K562 (cell line): Measurements from ENCODE around the gene NFATC3. TPM values are rescaled to one million over a fixed set of nuclear protein-coding genes. Genes with fewer than 3 reads are reported as not detected.

Experiments used
- ATAC-seq: fragments of 200-7000 bp; cut with Tn5 transposase; 3 replicates; pipeline ENCODE4 v1.9.1; 2020; ENCODE audit warnings: moderate library complexity
- BruUV-seq: library from RNA; stranded (reverse); fragments of 400-500 nt; replicated peaks from 2 replicates; lab custom pipeline; 2021; lab: Mats Ljungman, UMichigan
- CTCF ChIA-PET: fragments of 300-600 bp; formaldehyde crosslinking; extraction: SDS; loops from one replicate; lab custom pipeline; 2021; ENCODE audit warnings: low intra/inter-chr PET ratio; lab: Yijun Ruan, JAX
- POLR2A ChIA-PET: fragments of 300-600, 350-650 bp; sonication (Branson Sonifier 250); formaldehyde crosslinking; extraction: SDS; loops from one replicate; lab custom pipeline; 2021; ENCODE audit warnings: antibody characterized with exemption, inconsistent platforms; lab: Yijun Ruan, JAX
- DNase-seq, 4 experiments: peaks; one replicate each; pipeline versions ENCODE4 v3.0.0 to v3.0.0-alpha.2; 2011 to 2018; ENCODE audit warnings: low spot score in 3 of 4, mixed read lengths in 3 of 4; ENCODE audit errors: extremely low read depth in 1 of 4
- FAIRE-seq: peaks from 2 replicates; lab custom pipeline; 2011; peaks lifted over from hg19 to GRCh38; lab: Jason Lieb, UNC
- H2AFZ ChIP-seq: 2 replicates; pipeline ENCODE4 v1.6.0; 2011; ENCODE audit warnings: low read depth, low read length, control low read depth, inconsistent platforms
- H3K27ac ChIP-seq: fragments of 200-600 bp; 3 replicates; pipeline ENCODE4 v1.8.0; 2011; ENCODE audit warnings: low read depth, mild to moderate bottlenecking, control low read depth, inconsistent platforms, low read length, moderate library complexity, mixed read lengths; ENCODE audit errors: extremely low read depth
- H3K27me3 ChIP-seq, 2 experiments: fragments of 300-600 bp in 1 of 2; 2 replicates in 1 of 2; 3 replicates in 1 of 2; pipeline versions ENCODE4 v1.6.0 to v1.8.0; 2011; ENCODE audit warnings: inconsistent platforms in 2 of 2, low read length in 2 of 2, mild to moderate bottlenecking in 1 of 2, mixed read lengths in 1 of 2, moderate library complexity in 1 of 2; ENCODE audit not compliant: control insufficient read depth in 2 of 2, insufficient read depth in 2 of 2
- H3K36me3 ChIP-seq: fragments of 300-600 bp; 3 replicates; pipeline ENCODE4 v1.8.0; 2011; ENCODE audit warnings: mild to moderate bottlenecking, low read length, inconsistent platforms; ENCODE audit not compliant: control insufficient read depth, insufficient read depth
- H3K4me1 ChIP-seq, 2 experiments: fragments of 200-600 bp in 1 of 2; replicated peaks in 1 of 2; 2 replicates in 1 of 2; 3 replicates in 1 of 2; pipeline versions ENCODE4 v1.5.1 to v1.8.0; 2011; ENCODE audit warnings: inconsistent platforms in 2 of 2, low read length in 2 of 2, mild to moderate bottlenecking in 1 of 2, mixed read lengths in 1 of 2, moderate library complexity in 1 of 2; ENCODE audit not compliant: control insufficient read depth in 2 of 2, insufficient read depth in 2 of 2
- H3K4me2 ChIP-seq: 2 replicates; pipeline ENCODE4 v1.6.1; 2011; ENCODE audit warnings: low read length, control low read depth, inconsistent platforms, mixed read lengths; ENCODE audit not compliant: insufficient read depth
- H3K4me3 ChIP-seq: fragments of 200-600 bp; sonication (generic), shearing (Covaris generic); 2 replicates; pipeline ENCODE4 v1.5.1; 2016; ENCODE audit warnings: control low read depth, inconsistent platforms
- H3K79me2 ChIP-seq: fragments of 200-600 bp; 3 replicates; pipeline ENCODE4 v1.8.0; 2011; ENCODE audit warnings: low read length, inconsistent platforms; ENCODE audit not compliant: control insufficient read depth, insufficient read depth
- H3K9ac ChIP-seq, 2 experiments: 2 replicates each; pipeline versions ENCODE4 v1.6.0 to v1.6.1; 2011; ENCODE audit warnings: low read depth in 2 of 2, low read length in 2 of 2, control low read depth in 1 of 2, inconsistent platforms in 1 of 2, mild to moderate bottlenecking in 1 of 2, mixed read lengths in 1 of 2; ENCODE audit not compliant: insufficient read depth in 1 of 2
- H3K9me1 ChIP-seq: one replicate; pipeline ENCODE4 v1.6.0; 2011; ENCODE audit warnings: inconsistent platforms, mild to moderate bottlenecking, low read length, moderate library complexity; ENCODE audit not compliant: control insufficient read depth, insufficient read depth
- H3K9me3 ChIP-seq: replicated peaks from 2 replicates; pipeline ENCODE4 v1.5.1; 2011; ENCODE audit warnings: low read depth, low read length, inconsistent platforms; ENCODE audit not compliant: control insufficient read depth, insufficient read depth
- H4K20me1 ChIP-seq: replicated peaks from 2 replicates; pipeline ENCODE4 v1.6.1; 2011; ENCODE audit warnings: low read length, inconsistent platforms, mixed read lengths; ENCODE audit not compliant: control insufficient read depth, insufficient read depth
- BDP1 ChIP-seq: IDR thresholded peaks from 3 replicates; pipeline ENCODE4 v1.6.1; 2011; ENCODE audit not compliant: insufficient read length, insufficient read depth
- CBX2 ChIP-seq: fragments of 200-600 bp; sonication (generic); IDR thresholded peaks from one replicate; pipeline ENCODE4 v1.6.1; 2012; ENCODE audit warnings: mild to moderate bottlenecking, low read length, inconsistent platforms; ENCODE audit not compliant: insufficient read depth, poor library complexity, severe bottlenecking
- CREBBP ChIP-seq: IDR thresholded peaks from one replicate; pipeline ENCODE4 v1.6.1; 2012; ENCODE audit warnings: low read depth, mild to moderate bottlenecking, control low read depth, inconsistent platforms, low read length
- HDAC2 ChIP-seq: fragments of 450-650 bp; IDR thresholded peaks from 2 replicates; pipeline ENCODE4 v1.6.1; 2016; ENCODE audit warnings: mild to moderate bottlenecking
- HDGF ChIP-seq: fragments of 450-650 bp; IDR thresholded peaks from 2 replicates; pipeline ENCODE4 v1.6.1; 2016
- NFRKB ChIP-seq: fragments of 450-650 bp; IDR thresholded peaks from 2 replicates; pipeline ENCODE4 v1.6.1; 2016; ENCODE audit warnings: low read depth
- NR2C1 ChIP-seq, 2 experiments: fragments of 450-650 bp; IDR thresholded peaks; 2 replicates each; pipeline ENCODE4 v1.6.1; 2017; ENCODE audit warnings: mild to moderate bottlenecking in 2 of 2, antibody characterized with exemption in 1 of 2, inconsistent platforms in 1 of 2, missing compliant biosample characterization in 1 of 2, missing genetic modification characterization in 1 of 2
- POLR2B ChIP-seq: fragments of 450-650 bp; IDR thresholded peaks from 2 replicates; pipeline ENCODE4 v1.6.1; 2018; ENCODE audit warnings: low read depth; ENCODE audit not compliant: partially characterized antibody
- SUPT5H ChIP-seq: fragments of 450-650 bp; IDR thresholded peaks from 2 replicates; pipeline ENCODE4 v1.6.1; 2016
- TAF15 ChIP-seq: fragments of 200-400 bp; formaldehyde crosslinking; IDR thresholded peaks from 2 replicates; pipeline ENCODE4 v1.6.1; 2017; ENCODE audit warnings: mild to moderate bottlenecking, low read depth, low read length, moderate library complexity
- TAF7 ChIP-seq: fragments of 450-650 bp; IDR thresholded peaks from 2 replicates; pipeline ENCODE4 v1.6.1; 2016; ENCODE audit warnings: missing genetic modification characterization, missing compliant biosample characterization
- USF1 ChIP-seq: sonication (generic); formaldehyde crosslinking; IDR thresholded peaks from 2 replicates; pipeline ENCODE4 v1.9.0; 2022; ENCODE audit warnings: mild to moderate bottlenecking, missing genetic modification reagents
- ZKSCAN1 ChIP-seq: fragments of 150-350 bp; IDR thresholded peaks from 2 replicates; pipeline ENCODE4 v1.6.1; 2016; ENCODE audit warnings: low read depth, low read length
- ZNF395 ChIP-seq: fragments of 200-800 bp; sonication (Bioruptor generic); IDR thresholded peaks from 2 replicates; pipeline ENCODE4 v1.6.1; 2017; ENCODE audit warnings: missing genetic modification characterization, missing compliant biosample characterization
- ZNF639 ChIP-seq, 2 experiments: fragments of 200-800 bp in 1 of 2; sonication (Bioruptor generic) in 1 of 2; sonication (generic) in 1 of 2; formaldehyde crosslinking in 1 of 2; IDR thresholded peaks in 1 of 2; conservative IDR thresholded peaks in 1 of 2; 2 replicates each; pipeline versions ENCODE4 v1.5.0 to v1.6.1; 2016 to 2020; ENCODE audit warnings: missing compliant biosample characterization in 1 of 2, missing genetic modification characterization in 1 of 2, missing genetic modification reagents in 1 of 2
- ZNF740 ChIP-seq, 3 experiments: fragments of 200-800 bp in 1 of 3; sonication (Bioruptor generic) in 1 of 3; sonication (generic) in 1 of 3; formaldehyde crosslinking in 1 of 3; IDR thresholded peaks; 2 replicates each; pipeline versions ENCODE4 v1.6.1 to v1.8.0; 2016 to 2022; ENCODE audit warnings: mild to moderate bottlenecking in 2 of 3, missing compliant biosample characterization in 2 of 3, missing genetic modification characterization in 2 of 3, missing genetic modification reagents in 1 of 3
- WGBS: fragments of 100-300 bp; shearing (Covaris generic); methylation state at CpG from one replicate; pipeline ENCODE4 v1.1.6; 2016; ENCODE audit warnings: low coverage, mixed read lengths; ENCODE audit not compliant: insufficient coverage; ENCODE audit errors: missing lambda C conversion rate; 5-methylcytosine and 5-hydroxymethylcytosine counted together
- in situ Hi-C: fragments of 300-500 bp; cut with MboI; formaldehyde crosslinking; loops from 4 replicates; pipeline ENCODE4 v1.15.0; 2018; ENCODE audit warnings: inconsistent platforms, mixed read lengths
- intact Hi-C: fragments of 100-400 bp; cut with micrococcal nuclease; formaldehyde crosslinking; loops from 2 replicates; pipeline ENCODE4 v1.14.2; 2022
- polyA plus RNA-seq, 8 experiments: library from polyadenylated mRNA; depleted of rRNA in 4 of 8; stranded (reverse) in 5 of 8; unstranded in 3 of 8; fragments of >200 nt; fragmentation: Nextera tagmentation in 2 of 8; fragmentation: Illumina TruSeq in 1 of 8; extraction: Ambion mirVana in 2 of 8; extraction: Trizol in 1 of 8; gene quantifications; 2 replicates each; pipeline versions ENCODE4 v1.2.1 to v1.2.3, GENCODE V29; 2011 to 2014; ENCODE audit warnings: inconsistent platforms in 1 of 8, missing spikeins in 1 of 8
- total RNA-seq, 7 experiments: library from RNA; depleted of rRNA in 6 of 7; stranded (reverse); fragments of >200 nt in 6 of 7; fragmentation: Illumina TruSeq in 2 of 7; extraction: Trizol in 2 of 7; gene quantifications; 2 replicates each; pipeline versions ENCODE4 v1.2.1 to v1.2.3, GENCODE V29; 2011 to 2021; ENCODE audit warnings: low replicate concordance in 1 of 7

The NFATC3 gene
- total and polyA plus RNA-seq, 9 of the 15 experiments (the other 6 are each of a cell fraction or from before 2014, with no cell fraction given) = 15.7 to 98.4 (median 59.4) TPM

- no TSS peak for BruUV-seq
- in situ Hi-C loops (loop anchor here (5.0 kb wide), 1 partner anchor 64 kb away; no protein-coding TSS in a partner anchor), intact Hi-C loops (no loop called here)
- H3K4me1 ChIP-seq = peaks cover 20 to 28% of the 10 kb centered on the region in 2 experiments
- H3K27ac ChIP-seq = peak overlapping the region; percentile 95
- H3K27me3 ChIP-seq = no peaks in the 10 kb centered on the region
- H3K79me2 ChIP-seq = peaks cover 54% of the 10 kb centered on the region
- DNase-seq (no peak), FAIRE-seq (peak; percentile 59), ATAC-seq (peak; percentile 8)
- CTCF ChIA-PET = interaction anchor here (5.1 kb wide), 1 partner anchor 65 kb away, joined by 73 read pairs; no protein-coding TSS in a partner anchor
- peak overlapping the region; percentile 90 to 99 for H3K9ac ChIP-seq
- 32% methylated on average over 11 of the region's 11 CpGs for WGBS
- peak overlapping the region; percentile 97 for H3K4me3 ChIP-seq
- peak overlapping the region; percentile 99 for H2AFZ ChIP-seq
- H3K9me3 ChIP-seq = no peaks in the 10 kb centered on the region
- peaks cover 22% of the 10 kb centered on the region; the same call in 2 of the 3 replicates for H3K36me3 ChIP-seq
- H3K4me2 ChIP-seq = peak overlapping the region; percentile 97
- H4K20me1 ChIP-seq = peaks cover 23% of the 10 kb centered on the region; the same call in 1 of the 2 replicates
- H3K9me1 ChIP-seq = no peaks in the 10 kb centered on the region
- POLR2A ChIA-PET = interaction anchor here (0.6 to 2.0 kb wide), 19 partner anchors 9 to 494 kb away, joined by 3 to 12 read pairs (median 4); partner anchors contain the start of genes PLA2G15, PRMT7 and SLC7A6OS
- TF ChIP-seq HDGF (0 out of 2 replicates have a peak, but pooled peaks have one; percentile 40), SUPT5H (0 out of 2 replicates have a peak, but pooled peaks have one; percentile 9), CREBBP (no peak), CBX2 (no peak), NR2C1 (IDR thresholded peaks at IDR 0.05) (peak; percentile 23; the same call in 1 of the 2 replicates), NR2C1 (tag; IDR thresholded peaks at IDR 0.05) (0 out of 2 replicates have a peak, but pooled peaks have one; percentile 69), ZNF395 (CRISPR knock-in tag) (no peak), USF1 (CRISPR knock-in tag) (0 out of 2 replicates have a peak, but pooled peaks have one; percentile 4), ZNF639 (CRISPR knock-in tag; conservative IDR thresholded peaks at IDR 0.05 in 1 of 2, IDR thresholded peaks at IDR 0.05 in 1 of 2) (no peak), TAF7 (peak; percentile 55), TAF15 (0 out of 2 replicates have a peak, but pooled peaks have one; percentile 44), NFRKB (peak; percentile 43; the same call in 1 of the 2 replicates), HDAC2 (peak; percentile 61), ZKSCAN1 (0 out of 2 replicates have a peak, but pooled peaks have one; percentile 15), POLR2B (peak; percentile 32), ZNF740 (CRISPR knock-in tag; IDR thresholded peaks at IDR 0.05) (peak; percentile 71), ZNF740 (tag; IDR thresholded peaks at IDR 0.05) (peak in 1 of 2 experiments; percentile 62; a peak in 1 of 4 replicates), BDP1 (no peak)
Observed at GRCh38 chr16:68263559-68264127, 178.5 kb downstream of the NFATC3 start.
